K562 (cell line): ENCODE data around the gene SLC15A5. TPM values are rescaled to one million over a fixed set of nuclear protein-coding genes. Genes with fewer than 3 reads are reported as not detected.

Experiments used
- ATAC-seq: fragments of 200-7000 bp; cut with Tn5 transposase; 3 replicates; pipeline ENCODE4 v1.9.1; 2020; ENCODE audit warnings: moderate library complexity
- BruUV-seq: library from RNA; stranded (reverse); fragments of 400-500 nt; replicated peaks from 2 replicates; lab custom pipeline; 2021; lab: Mats Ljungman, UMichigan
- CTCF ChIA-PET: fragments of 300-600 bp; formaldehyde crosslinking; extraction: SDS; loops from one replicate; lab custom pipeline; 2021; ENCODE audit warnings: low intra/inter-chr PET ratio; lab: Yijun Ruan, JAX
- POLR2A ChIA-PET: fragments of 300-600, 350-650 bp; sonication (Branson Sonifier 250); formaldehyde crosslinking; extraction: SDS; loops from one replicate; lab custom pipeline; 2021; ENCODE audit warnings: antibody characterized with exemption, inconsistent platforms; lab: Yijun Ruan, JAX
- DNase-seq, 4 experiments: peaks; one replicate each; pipeline versions ENCODE4 v3.0.0 to v3.0.0-alpha.2; 2011 to 2018; ENCODE audit warnings: low spot score in 3 of 4, mixed read lengths in 3 of 4; ENCODE audit errors: extremely low read depth in 1 of 4
- FAIRE-seq: peaks from 2 replicates; lab custom pipeline; 2011; peaks lifted over from hg19 to GRCh38; lab: Jason Lieb, UNC
- H2AFZ ChIP-seq: 2 replicates; pipeline ENCODE4 v1.6.0; 2011; ENCODE audit warnings: low read depth, low read length, control low read depth, inconsistent platforms
- H3K27ac ChIP-seq: fragments of 200-600 bp; 3 replicates; pipeline ENCODE4 v1.8.0; 2011; ENCODE audit warnings: low read depth, mild to moderate bottlenecking, control low read depth, inconsistent platforms, low read length, moderate library complexity, mixed read lengths; ENCODE audit errors: extremely low read depth
- H3K27me3 ChIP-seq, 2 experiments: fragments of 300-600 bp in 1 of 2; 2 replicates in 1 of 2; 3 replicates in 1 of 2; pipeline versions ENCODE4 v1.6.0 to v1.8.0; 2011; ENCODE audit warnings: inconsistent platforms in 2 of 2, low read length in 2 of 2, mild to moderate bottlenecking in 1 of 2, mixed read lengths in 1 of 2, moderate library complexity in 1 of 2; ENCODE audit not compliant: control insufficient read depth in 2 of 2, insufficient read depth in 2 of 2
- H3K36me3 ChIP-seq: fragments of 300-600 bp; 3 replicates; pipeline ENCODE4 v1.8.0; 2011; ENCODE audit warnings: mild to moderate bottlenecking, low read length, inconsistent platforms; ENCODE audit not compliant: control insufficient read depth, insufficient read depth
- H3K4me1 ChIP-seq, 2 experiments: fragments of 200-600 bp in 1 of 2; replicated peaks in 1 of 2; 2 replicates in 1 of 2; 3 replicates in 1 of 2; pipeline versions ENCODE4 v1.5.1 to v1.8.0; 2011; ENCODE audit warnings: inconsistent platforms in 2 of 2, low read length in 2 of 2, mild to moderate bottlenecking in 1 of 2, mixed read lengths in 1 of 2, moderate library complexity in 1 of 2; ENCODE audit not compliant: control insufficient read depth in 2 of 2, insufficient read depth in 2 of 2
- H3K4me2 ChIP-seq: 2 replicates; pipeline ENCODE4 v1.6.1; 2011; ENCODE audit warnings: low read length, control low read depth, inconsistent platforms, mixed read lengths; ENCODE audit not compliant: insufficient read depth
- H3K4me3 ChIP-seq: fragments of 200-600 bp; sonication (generic), shearing (Covaris generic); 2 replicates; pipeline ENCODE4 v1.5.1; 2016; ENCODE audit warnings: control low read depth, inconsistent platforms
- H3K79me2 ChIP-seq: fragments of 200-600 bp; 3 replicates; pipeline ENCODE4 v1.8.0; 2011; ENCODE audit warnings: low read length, inconsistent platforms; ENCODE audit not compliant: control insufficient read depth, insufficient read depth
- H3K9ac ChIP-seq, 2 experiments: 2 replicates each; pipeline versions ENCODE4 v1.6.0 to v1.6.1; 2011; ENCODE audit warnings: low read depth in 2 of 2, low read length in 2 of 2, control low read depth in 1 of 2, inconsistent platforms in 1 of 2, mild to moderate bottlenecking in 1 of 2, mixed read lengths in 1 of 2; ENCODE audit not compliant: insufficient read depth in 1 of 2
- H3K9me1 ChIP-seq: one replicate; pipeline ENCODE4 v1.6.0; 2011; ENCODE audit warnings: inconsistent platforms, mild to moderate bottlenecking, low read length, moderate library complexity; ENCODE audit not compliant: control insufficient read depth, insufficient read depth
- H3K9me3 ChIP-seq: replicated peaks from 2 replicates; pipeline ENCODE4 v1.5.1; 2011; ENCODE audit warnings: low read depth, low read length, inconsistent platforms; ENCODE audit not compliant: control insufficient read depth, insufficient read depth
- H4K20me1 ChIP-seq: replicated peaks from 2 replicates; pipeline ENCODE4 v1.6.1; 2011; ENCODE audit warnings: low read length, inconsistent platforms, mixed read lengths; ENCODE audit not compliant: control insufficient read depth, insufficient read depth
- ASH1L ChIP-seq: fragments of 450-650 bp; IDR thresholded peaks from 2 replicates; pipeline ENCODE4 v1.6.1; 2018; ENCODE audit warnings: borderline replicate concordance, mild to moderate bottlenecking, low read depth; ENCODE audit not compliant: partially characterized antibody
- CTCF ChIP-seq, 3 experiments: IDR thresholded peaks in 2 of 3; conservative IDR thresholded peaks in 1 of 3; 2 replicates each; pipeline ENCODE4 v1.5.1; 2011 to 2012; ENCODE audit warnings: low read length in 3 of 3, mild to moderate bottlenecking in 3 of 3, control low read depth in 2 of 3, improper control_type of control experiment in 1 of 3, inconsistent platforms in 1 of 3, low read depth in 1 of 3, mixed read lengths in 1 of 3, moderate library complexity in 1 of 3; ENCODE audit not compliant: insufficient read depth in 2 of 3
- NFIX ChIP-seq: fragments of 250-450 bp; sonication (Bioruptor Pico); IDR thresholded peaks from 2 replicates; pipeline ENCODE4 v1.4.0; 2020; ENCODE audit warnings: low read depth, mild to moderate bottlenecking, moderate library complexity
- RAD21 ChIP-seq, 2 experiments: fragments of 250-450 bp in 1 of 2; fragments of 450-650 bp in 1 of 2; sonication (Bioruptor Pico) in 1 of 2; formaldehyde crosslinking in 1 of 2; IDR thresholded peaks in 1 of 2; conservative IDR thresholded peaks in 1 of 2; 2 replicates each; pipeline versions ENCODE4 v1.4.0 to v1.8.0; 2020 to 2022; ENCODE audit warnings: mild to moderate bottlenecking in 2 of 2, moderate library complexity in 1 of 2
- ZNF354B ChIP-seq: fragments of 250-450 bp; sonication (Bioruptor Pico); IDR thresholded peaks from 2 replicates; pipeline ENCODE4 v1.4.0; 2020
- WGBS: fragments of 100-300 bp; shearing (Covaris generic); methylation state at CpG from one replicate; pipeline ENCODE4 v1.1.6; 2016; ENCODE audit warnings: low coverage, mixed read lengths; ENCODE audit not compliant: insufficient coverage; ENCODE audit errors: missing lambda C conversion rate; 5-methylcytosine and 5-hydroxymethylcytosine counted together
- in situ Hi-C: fragments of 300-500 bp; cut with MboI; formaldehyde crosslinking; loops from 4 replicates; pipeline ENCODE4 v1.15.0; 2018; ENCODE audit warnings: inconsistent platforms, mixed read lengths
- intact Hi-C: fragments of 100-400 bp; cut with micrococcal nuclease; formaldehyde crosslinking; loops from 2 replicates; pipeline ENCODE4 v1.14.2; 2022
- polyA plus RNA-seq, 8 experiments: library from polyadenylated mRNA; depleted of rRNA in 4 of 8; stranded (reverse) in 5 of 8; unstranded in 3 of 8; fragments of >200 nt; fragmentation: Nextera tagmentation in 2 of 8; fragmentation: Illumina TruSeq in 1 of 8; extraction: Ambion mirVana in 2 of 8; extraction: Trizol in 1 of 8; gene quantifications; 2 replicates each; pipeline versions ENCODE4 v1.2.1 to v1.2.3, GENCODE V29; 2011 to 2014; ENCODE audit warnings: inconsistent platforms in 1 of 8, missing spikeins in 1 of 8
- total RNA-seq, 7 experiments: library from RNA; depleted of rRNA in 6 of 7; stranded (reverse); fragments of >200 nt in 6 of 7; fragmentation: Illumina TruSeq in 2 of 7; extraction: Trizol in 2 of 7; gene quantifications; 2 replicates each; pipeline versions ENCODE4 v1.2.1 to v1.2.3, GENCODE V29; 2011 to 2021; ENCODE audit warnings: low replicate concordance in 1 of 7

SLC15A5 gene
- total and polyA plus RNA-seq, 9 of the 15 experiments (the other 6 are each of a cell fraction or from before 2014, with no cell fraction given): not detected

DNA sequence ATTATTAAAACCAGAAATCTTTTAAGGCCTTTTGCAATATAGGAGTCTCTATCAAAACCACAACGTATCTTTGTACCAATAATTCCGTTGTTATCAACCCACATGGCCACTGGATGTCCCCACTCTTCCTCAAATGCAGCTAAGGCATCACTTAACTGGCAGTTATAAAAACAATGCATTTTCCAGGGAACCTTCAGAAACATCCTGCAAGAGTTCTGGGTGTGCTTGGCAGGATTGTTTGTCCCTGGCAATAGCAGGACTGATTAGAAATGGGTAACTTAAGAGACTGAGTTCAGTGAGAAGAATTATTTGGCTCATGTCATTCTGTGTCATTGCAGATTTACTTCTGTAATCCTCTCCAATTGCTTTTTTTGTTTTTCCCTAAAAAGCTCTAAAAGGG, 112.0 kb downstream of the SLC15A5 start:
- H3K27me3 ChIP-seq: no peaks in the 10 kb centered on the region
- in situ Hi-C loops (no loop called here), intact Hi-C loops (no loop called here)
- FAIRE-seq (no peak), ATAC-seq (no peak), DNase-seq (peak in 1 of 4 experiments; percentile 3)
- WGBS: 0% methylated on average over 2 of the region's 2 CpGs
- H3K4me2 ChIP-seq: no peak overlapping the region
- H3K9me3 ChIP-seq: no peaks in the 10 kb centered on the region; the same call in 1 of the 2 replicates
- no peaks in the 10 kb centered on the region for H3K9me1 ChIP-seq
- no peaks in the 10 kb centered on the region for H3K79me2 ChIP-seq
- no TSS peak for BruUV-seq
- H4K20me1 ChIP-seq: no peaks in the 10 kb centered on the region
- H3K27ac ChIP-seq: no peak overlapping the region
- POLR2A ChIA-PET: no interaction called here
- CTCF ChIA-PET: interaction anchor here (0.6 kb wide), 1 partner anchor 1802 kb away, joined by 3 read pairs; no protein-coding TSS in a partner anchor
- TF ChIP-seq CTCF (IDR thresholded peaks at IDR 0.05 in 2 of 3, conservative IDR thresholded peaks at IDR 0.05 in 1 of 3; ENCODE audit: insufficient read depth in 2 of 3, low read depth in 1 of 3, low read length in 3 of 3): peak in 1 of 3 experiments; percentile 17; a peak in 1 of 6 replicates
- no peak for TF ChIP-seq ASH1L
- peak; percentile 16 to 52; a peak in 2 of 4 replicates for TF ChIP-seq RAD21 (CRISPR knock-in tag; conservative IDR thresholded peaks at IDR 0.05 in 1 of 2, IDR thresholded peaks at IDR 0.05 in 1 of 2)
- TF ChIP-seq NFIX: no peak
- TF ChIP-seq ZNF354B (CRISPR knock-in tag): no peak
- no peak overlapping the region for H3K9ac ChIP-seq
- H3K36me3 ChIP-seq: no peaks in the 10 kb centered on the region
- no peak overlapping the region for H3K4me3 ChIP-seq
- no peaks in the 10 kb centered on the region for H3K4me1 ChIP-seq
- no peak overlapping the region for H2AFZ ChIP-seq
